HG03139 (cell line): ENCODE measurements around the gene CENPL.
"Not testable (repeated sequence)": the region's sequence is repeated elsewhere in the genome, so short reads cannot be mapped to it uniquely, and the experiment has no call there.

Experiments used
- ATAC-seq: cut with Tn5 transposase; IDR thresholded peaks from one replicate; pipeline ENCODE4 v1.9.1; 2021; ENCODE audit not compliant: unreplicated experiment

Gene CENPL

GRCh38 chr1:173859547-173859946, 34.9 kb upstream of the CENPL start:
- ATAC-seq = not testable (repeated sequence)

GRCh38 chr1:173857363-173857917, 32.8 kb upstream of the CENPL start:
- no peak for ATAC-seq

GRCh38 chr1:173856903-173857302, 32.2 kb upstream of the CENPL start:
- no peak for ATAC-seq

- no peak for ATAC-seq
These were observed 31.3 kb upstream of the CENPL start for GRCh38 chr1:173856014-173856413.

GRCh38 chr1:173853074-173853473, 28.4 kb upstream of the CENPL start:
- no peak for ATAC-seq

- ATAC-seq = no peak
These were observed 27.4 kb upstream of the CENPL start for GRCh38 chr1:173852105-173852504.

GRCh38 chr1:173832748-173833147, 8.1 kb upstream of the CENPL start:
- no peak for ATAC-seq

- ATAC-seq = no peak
These were observed 2.9 kb upstream of the CENPL start for GRCh38 chr1:173827611-173828010.

GRCh38 chr1:173823781-173824314, 835 bp downstream of the CENPL start:
- ATAC-seq = peak; percentile 35

- no peak for ATAC-seq
These were observed 3.0 kb downstream of the CENPL start for GRCh38 chr1:173821680-173822079.

GRCh38 chr1:173818459-173818858, 6.2 kb downstream of the CENPL start:
- no peak for ATAC-seq

GRCh38 chr1:173813654-173814053, 11.0 kb downstream of the CENPL start:
- ATAC-seq = not testable (repeated sequence)

GRCh38 chr1:173802961-173803360, 21.7 kb downstream of the CENPL start:
- no peak for ATAC-seq

GRCh38 chr1:173799995-173800394, 24.7 kb downstream of the CENPL start:
- ATAC-seq = not testable (repeated sequence)

GRCh38 chr1:173798078-173798477, 26.6 kb downstream of the CENPL start:
- no peak for ATAC-seq

GRCh38 chr1:173789841-173790240, 34.8 kb downstream of the CENPL start:
- ATAC-seq = no peak

- ATAC-seq = no peak
These were observed 39.7 kb downstream of the CENPL start for GRCh38 chr1:173784997-173785396.

- ATAC-seq = no peak
These were observed 44.7 kb downstream of the CENPL start for GRCh38 chr1:173779936-173780335.

GRCh38 chr1:173775578-173776226, 49.0 kb downstream of the CENPL start:
- ATAC-seq = no peak

- ATAC-seq = no peak
These were observed 53.1 kb downstream of the CENPL start for GRCh38 chr1:173771560-173771959.

GRCh38 chr1:173770330-173770729, 54.4 kb downstream of the CENPL start:
- not testable (repeated sequence) for ATAC-seq

- no peak for ATAC-seq
These were observed 55.9 kb downstream of the CENPL start for GRCh38 chr1:173768827-173769226.

GRCh38 chr1:173768206-173768605, 56.5 kb downstream of the CENPL start:
- ATAC-seq = no peak
